Erythroblast (primary cell): ENCODE results near the gene DCDC2B.

Experiments used
- GATA1 ChIP-seq: IDR thresholded peaks from 2 replicates; pipeline ENCODE4 v1.6.1; 2011; ENCODE audit warnings: low read depth, mild to moderate bottlenecking, control low read depth, low read length, moderate library complexity
- POLR2A ChIP-seq: IDR thresholded peaks from 2 replicates; pipeline ENCODE4 v1.6.1; 2011; ENCODE audit warnings: mild to moderate bottlenecking, low read length

GRCh38 chr1:32220746-32221580 is 12.1 kb downstream of the DCDC2B start:
- TF ChIP-seq POLR2A (no peak), GATA1 (no peak)
